Measurements from ENCODE around the gene CD302.
"Not testable (repeated sequence)": the region's sequence is repeated elsewhere in the genome, so short reads cannot be mapped to it uniquely, and the experiment has no call there.

The CD302 gene

GRCh38 chr2:159792599-159792998 lies 5.4 kb downstream of the CD302 start:
- DNase-seq, result peak; percentile 41

- no peak for DNase-seq
Measured at GRCh38 chr2:159792036-159792435, 6.0 kb downstream of the CD302 start.

- peak; percentile 18 for DNase-seq
Measured at GRCh38 chr2:159790323-159790722, 7.7 kb downstream of the CD302 start.

- DNase-seq, result peak; percentile 50
Measured at GRCh38 chr2:159788253-159788652, 9.8 kb downstream of the CD302 start.

- DNase-seq, result not testable (repeated sequence)
Measured at GRCh38 chr2:159787647-159788046, 10.4 kb downstream of the CD302 start.

- DNase-seq, result no peak
Measured at GRCh38 chr2:159786938-159787337, 11.1 kb downstream of the CD302 start.

- no peak for DNase-seq
Measured at GRCh38 chr2:159785195-159785594, 12.8 kb downstream of the CD302 start.

- DNase-seq, result peak; percentile 13
Measured at GRCh38 chr2:159784744-159785143, 13.3 kb downstream of the CD302 start.

GRCh38 chr2:159783556-159783955 lies 14.5 kb downstream of the CD302 start:
- no peak for DNase-seq

- DNase-seq, result no peak
Measured at GRCh38 chr2:159776321-159776720, 21.7 kb downstream of the CD302 start.

GRCh38 chr2:159775021-159775420 lies 23.0 kb downstream of the CD302 start:
- no peak for DNase-seq

GRCh38 chr2:159774370-159774990 lies 23.5 kb downstream of the CD302 start:
- no peak for DNase-seq

GRCh38 chr2:159773886-159774285 lies 24.1 kb downstream of the CD302 start:
- no peak for DNase-seq

GRCh38 chr2:159773426-159773825 lies 24.6 kb downstream of the CD302 start:
- no peak for DNase-seq

- DNase-seq, result no peak
Measured at GRCh38 chr2:159769147-159769546, 28.9 kb downstream of the CD302 start.

- DNase-seq, result no peak
Measured at GRCh38 chr2:159762075-159762474, 35.9 kb downstream of the CD302 start.

- no peak for DNase-seq
Measured at GRCh38 chr2:159760326-159760725, 37.7 kb downstream of the CD302 start.

GRCh38 chr2:159759577-159759976 lies 38.4 kb downstream of the CD302 start:
- no peak for DNase-seq

- DNase-seq, result no peak
Measured at GRCh38 chr2:159758686-159759085, 39.3 kb downstream of the CD302 start.

GRCh38 chr2:159758239-159758638 lies 39.8 kb downstream of the CD302 start:
- no peak for DNase-seq

GRCh38 chr2:159755788-159756187 lies 42.2 kb downstream of the CD302 start:
- no peak for DNase-seq

GRCh38 chr2:159755014-159755413 lies 43.0 kb downstream of the CD302 start:
- DNase-seq, result no peak

- DNase-seq, result peak; percentile 84
Measured at GRCh38 chr2:159753797-159754196, 44.2 kb downstream of the CD302 start.

- no peak for DNase-seq
Measured at GRCh38 chr2:159750873-159751272, 47.1 kb downstream of the CD302 start.

GRCh38 chr2:159748089-159748488 lies 49.9 kb downstream of the CD302 start:
- no peak for DNase-seq

All from inflammatory macrophage treated with lipopolysaccharide for 4 hours (primary cell).